Fibroblast of skin of right biceps (primary cell): ENCODE data around the gene BSG.

ENCODE experiments used
- DNase-seq: peaks from one replicate; pipeline ENCODE4 v3.0.0-alpha.2; 2013

Gene BSG

DNA sequence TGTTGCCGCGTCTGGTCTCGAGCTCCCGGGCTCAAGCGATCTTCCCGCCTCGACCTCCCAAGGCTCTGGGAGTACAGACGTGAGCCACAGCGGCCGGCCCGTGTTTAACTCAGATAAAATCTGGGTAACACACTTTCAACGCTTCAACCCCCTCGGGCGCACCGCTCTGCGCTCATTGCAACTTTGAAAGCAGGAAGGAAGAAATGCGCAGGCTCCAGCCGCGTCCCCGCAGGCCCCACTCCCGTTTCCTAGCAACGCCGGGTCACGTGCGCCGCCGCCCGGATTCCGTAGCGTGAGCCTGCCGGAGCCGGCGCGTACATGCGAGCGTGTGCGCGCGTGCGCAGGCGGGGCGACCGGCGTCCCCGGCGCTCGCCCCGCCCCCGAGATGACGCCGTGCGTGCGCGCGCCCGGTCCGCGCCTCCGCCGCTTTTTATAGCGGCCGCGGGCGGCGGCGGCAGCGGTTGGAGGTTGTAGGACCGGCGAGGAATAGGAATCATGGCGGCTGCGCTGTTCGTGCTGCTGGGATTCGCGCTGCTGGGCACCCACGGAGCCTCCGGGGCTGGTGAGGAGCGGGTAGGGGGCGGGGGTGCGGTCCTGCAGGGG, at the start of gene BSG:
TSS of gene BSG (plus strand) at position 457 of the 603 bp plus-strand sequence. CDS start at position 496, 39 bp downstream.
- DNase-seq = peak; percentile 98

DNA sequence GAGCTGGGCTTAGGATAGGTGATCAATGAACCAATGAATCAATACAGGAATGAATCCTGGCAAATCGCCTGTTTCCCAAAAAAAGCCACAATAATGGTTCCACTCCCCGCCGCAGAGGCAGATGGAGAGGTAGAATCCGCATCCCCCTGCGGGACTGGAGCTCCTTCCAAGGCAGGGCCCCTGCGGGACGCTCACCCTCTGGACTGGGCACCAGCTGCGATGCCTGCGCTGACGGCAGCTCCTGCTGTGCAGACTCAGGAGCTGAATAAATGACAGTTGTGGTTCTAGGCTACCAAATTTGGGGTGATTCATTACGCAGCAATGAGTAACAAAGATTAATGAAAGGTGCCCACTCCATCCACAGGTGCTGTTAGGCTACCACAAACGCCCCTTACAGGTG, 49.7 kb upstream of the BSG start:
- no peak for DNase-seq

DNA sequence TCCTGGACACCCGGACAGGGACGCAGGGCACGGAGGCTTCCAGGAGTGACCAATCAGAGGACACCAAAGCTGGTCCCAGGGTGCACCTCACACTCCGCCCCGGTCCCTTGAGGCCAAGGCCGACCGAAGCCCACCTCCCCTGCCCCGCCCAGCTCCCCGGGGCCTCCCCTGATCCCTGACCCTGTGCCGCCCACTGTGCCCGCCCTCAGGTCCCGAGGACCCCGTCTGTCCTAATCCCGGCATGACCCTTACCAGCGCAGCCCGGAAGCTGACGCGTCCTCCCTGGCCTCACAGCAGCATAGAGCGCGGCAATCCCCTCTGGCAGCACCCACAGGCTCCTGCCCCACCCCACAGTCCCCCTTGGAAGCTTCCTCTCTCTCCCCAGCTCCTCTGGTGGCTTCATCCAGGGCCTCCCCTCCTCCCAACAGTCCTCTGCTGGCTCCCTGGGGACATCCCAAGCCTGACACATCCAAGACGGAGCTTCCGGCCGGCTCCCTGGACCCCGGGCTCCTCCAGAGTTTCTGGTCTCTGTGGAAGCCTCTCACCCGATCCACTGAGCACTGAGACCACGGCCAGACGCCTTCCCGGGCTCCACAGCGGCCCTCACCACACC, 48.2 kb upstream of the BSG start:
- peak; percentile 56 for DNase-seq

DNA sequence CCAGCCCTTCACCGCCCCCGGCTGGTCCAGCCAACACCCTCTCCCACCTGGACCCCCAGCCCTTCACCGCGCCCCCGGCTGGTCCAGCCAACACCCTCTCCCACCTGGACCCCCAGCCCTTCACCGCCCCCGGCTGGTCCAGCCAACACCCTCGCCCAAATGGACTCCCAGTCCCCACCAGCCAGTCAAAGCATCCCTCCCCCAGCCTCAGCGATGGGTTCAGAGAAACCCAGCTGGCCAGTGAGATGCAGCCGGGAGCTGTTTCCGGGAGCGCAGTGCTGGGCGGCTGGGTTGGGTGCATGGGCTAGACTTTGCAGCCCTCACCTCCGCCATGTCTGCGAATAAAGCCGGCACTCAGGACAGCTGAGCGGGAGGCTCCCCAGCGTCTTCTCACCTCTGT, 47.4 kb upstream of the BSG start:
- DNase-seq = no peak

DNA sequence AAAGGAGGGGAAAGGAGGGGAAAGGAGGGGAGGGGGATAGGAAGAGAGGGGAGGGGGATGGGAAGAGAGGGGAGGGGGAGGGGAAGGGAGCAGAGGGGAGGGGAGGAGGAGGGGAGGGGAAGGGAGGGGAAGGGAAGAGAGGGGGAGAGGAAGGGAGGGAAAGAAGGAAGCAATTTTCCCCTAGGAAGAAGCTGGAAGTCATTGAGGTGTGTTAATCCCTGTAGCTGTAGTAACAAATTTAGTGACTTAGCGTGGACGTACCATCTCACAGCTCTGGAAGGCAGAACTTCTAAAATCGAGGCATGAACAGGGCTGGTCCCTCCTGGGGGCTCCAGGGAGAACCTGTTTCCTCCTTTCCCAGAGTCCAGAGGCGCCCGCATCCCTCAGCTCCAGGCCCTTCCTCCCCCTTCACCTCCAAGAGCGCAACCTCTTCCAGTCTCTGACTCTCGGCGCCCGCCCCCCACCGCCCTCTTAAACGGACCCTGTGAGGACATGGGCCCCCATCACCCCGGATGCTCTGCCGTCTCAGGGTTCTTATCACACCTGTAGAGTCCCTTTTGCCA, 46.5 kb upstream of the BSG start:
- DNase-seq = no peak

DNA sequence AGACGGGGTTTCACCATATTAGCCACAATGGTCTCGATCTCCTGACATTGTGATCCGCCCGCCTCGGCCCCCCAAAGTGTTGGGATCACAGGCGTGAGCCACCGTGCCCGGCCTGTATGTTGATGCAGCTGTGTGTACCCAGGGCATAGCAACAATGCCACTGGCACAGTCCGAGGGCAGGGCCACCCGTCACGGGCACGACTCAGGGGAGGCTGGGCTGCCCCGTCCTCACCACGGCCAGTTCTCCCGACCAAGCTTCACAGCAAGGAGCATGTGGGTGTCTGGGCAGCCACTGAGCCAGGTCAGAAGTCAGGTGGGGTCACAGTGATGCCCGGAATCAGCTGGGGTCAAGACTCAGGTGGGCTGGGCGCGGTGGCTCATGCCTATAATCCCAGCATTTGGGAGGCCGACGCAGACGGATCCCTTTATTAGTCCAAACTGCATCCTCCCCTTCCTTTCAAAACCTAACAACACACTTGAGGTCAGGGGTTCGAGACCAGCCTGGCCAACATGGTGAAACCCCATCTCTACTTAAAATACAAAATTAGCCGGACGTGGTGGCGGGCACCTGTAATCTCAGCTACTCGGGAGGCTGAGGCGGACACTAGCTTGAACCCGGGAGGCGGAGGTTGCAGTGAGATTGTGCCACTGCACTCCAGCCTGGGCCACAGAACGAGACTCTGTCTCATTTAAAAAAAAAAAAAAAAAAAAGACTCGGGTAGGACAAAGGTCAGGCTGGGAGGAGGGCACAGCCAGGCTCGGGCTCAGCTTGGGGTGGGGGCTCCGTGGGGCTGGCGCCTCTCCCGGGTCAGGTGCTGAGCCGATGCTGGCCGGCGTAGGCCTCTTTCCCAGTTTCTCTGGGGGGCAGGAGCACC, 42.0 kb upstream of the BSG start:
- DNase-seq = no peak

DNA sequence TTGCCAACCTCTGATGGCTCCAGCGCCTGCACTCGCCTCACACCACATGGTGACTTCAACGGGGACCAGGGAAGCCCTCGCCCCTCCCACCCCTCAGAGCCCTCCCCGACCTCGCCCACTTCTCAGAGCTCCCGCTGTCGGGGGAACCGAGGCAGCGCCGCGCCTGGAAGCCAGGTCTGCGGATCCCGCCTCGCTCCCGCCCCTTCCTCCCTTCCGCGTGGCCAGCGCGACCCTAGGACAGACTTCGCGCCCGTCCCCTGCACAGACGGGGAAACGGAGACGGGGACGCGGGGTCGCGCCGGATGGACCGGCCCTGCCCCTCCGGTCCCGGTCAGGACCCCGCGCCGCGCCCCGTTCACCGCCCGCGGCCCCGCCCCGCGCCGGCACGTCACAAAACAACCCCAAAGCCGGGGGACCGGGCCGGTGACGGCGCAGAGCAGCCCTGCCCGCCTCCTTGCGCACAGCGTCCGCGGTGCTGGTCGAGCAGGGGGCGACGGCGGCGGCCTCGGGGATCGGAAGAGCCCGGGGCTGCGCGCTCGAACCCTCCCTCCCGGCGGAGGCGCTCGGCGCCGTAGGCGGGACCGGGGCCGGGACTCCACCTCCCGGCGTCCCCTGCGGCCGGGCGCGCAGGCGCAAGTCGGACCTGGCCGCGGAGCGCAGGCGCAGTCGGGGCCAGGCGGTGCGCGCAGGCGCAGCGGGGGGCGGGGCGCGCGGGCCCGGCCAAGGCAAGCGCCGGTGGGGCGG, 41.2 kb upstream of the BSG start:
- DNase-seq = peak; percentile 85

DNA sequence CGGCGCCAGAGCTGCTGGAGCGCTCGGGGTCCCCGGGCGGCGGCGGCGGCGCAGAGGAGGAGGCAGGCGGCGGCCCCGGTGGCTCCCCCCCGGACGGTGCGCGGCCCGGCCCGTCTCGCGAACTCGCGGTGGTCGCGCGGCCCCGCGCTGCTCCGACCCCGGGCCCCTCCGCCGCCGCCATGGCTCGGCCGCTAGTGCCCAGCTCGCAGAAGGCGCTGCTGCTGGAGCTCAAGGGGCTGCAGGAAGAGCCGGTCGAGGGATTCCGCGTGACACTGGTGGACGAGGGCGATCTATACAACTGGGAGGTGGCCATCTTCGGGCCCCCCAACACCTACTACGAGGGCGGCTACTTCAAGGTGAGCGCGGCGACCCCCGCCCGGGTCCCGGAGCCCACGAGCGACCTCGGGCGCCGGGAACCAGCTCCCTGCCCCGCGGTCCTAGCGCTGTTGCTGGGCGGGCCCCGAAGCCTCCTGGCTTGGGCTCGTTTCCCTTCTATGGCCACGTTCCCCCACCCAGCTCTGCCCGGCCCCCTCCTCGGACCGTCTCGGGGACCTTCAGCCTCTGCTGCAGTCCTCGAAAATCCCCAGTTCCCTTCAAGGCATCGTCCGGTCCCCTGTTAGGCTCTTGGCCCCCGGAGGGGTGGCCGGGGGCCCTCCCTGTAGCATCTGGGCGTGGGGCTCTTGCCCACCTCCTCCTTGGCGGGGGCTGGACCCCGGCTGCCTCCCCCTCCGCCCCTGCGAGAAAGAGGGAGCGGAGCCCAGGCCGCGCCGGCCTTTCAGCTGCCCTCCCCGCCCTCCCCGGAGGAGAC, 40.4 kb upstream of the BSG start, which contains the start of gene CDC34:
TSS of gene CDC34 (plus strand) at position 8 of the 808 bp plus-strand sequence. CDS start at position 180, 172 bp downstream.
- DNase-seq = no peak

DNA sequence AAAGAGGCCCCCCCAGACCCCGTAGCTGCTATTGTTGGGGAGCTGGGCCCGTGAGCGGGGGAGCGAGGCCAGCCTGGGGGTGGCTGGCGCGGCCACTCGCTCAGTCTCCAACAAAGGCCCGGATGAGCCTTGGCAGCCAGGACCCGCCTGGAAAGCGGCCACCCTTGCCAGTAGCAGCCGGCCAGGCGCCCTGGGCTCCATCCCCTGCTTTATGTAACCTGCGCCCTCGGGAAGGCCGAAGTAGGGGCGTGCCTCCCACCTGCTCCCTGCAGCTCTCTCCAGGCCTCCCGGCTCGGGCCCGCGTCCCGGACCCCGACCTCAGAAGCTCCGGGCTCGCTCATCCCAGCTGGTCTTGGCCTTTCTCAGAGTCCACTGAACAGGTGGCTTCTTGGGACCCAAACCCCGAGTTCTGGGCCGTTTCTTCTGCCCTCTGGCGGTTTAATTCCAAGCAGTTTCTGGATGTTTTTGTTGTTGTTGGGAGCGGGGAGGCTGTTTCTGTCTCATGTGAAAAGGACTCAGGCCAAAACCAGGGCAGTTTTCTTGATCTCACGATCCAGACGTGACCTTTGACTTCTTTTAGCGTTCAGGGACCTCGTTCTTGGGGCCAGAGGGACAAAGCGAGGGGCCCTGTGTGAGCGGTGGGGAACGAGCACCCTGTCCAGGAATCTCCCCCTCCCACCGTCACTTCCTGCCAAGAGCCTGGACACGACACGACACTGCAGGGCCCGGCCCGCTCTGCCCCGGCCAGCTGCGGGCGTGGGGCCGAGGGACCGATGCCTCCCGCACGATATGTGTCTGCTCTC, 39.6 kb upstream of the BSG start:
- peak; percentile 64 for DNase-seq

DNA sequence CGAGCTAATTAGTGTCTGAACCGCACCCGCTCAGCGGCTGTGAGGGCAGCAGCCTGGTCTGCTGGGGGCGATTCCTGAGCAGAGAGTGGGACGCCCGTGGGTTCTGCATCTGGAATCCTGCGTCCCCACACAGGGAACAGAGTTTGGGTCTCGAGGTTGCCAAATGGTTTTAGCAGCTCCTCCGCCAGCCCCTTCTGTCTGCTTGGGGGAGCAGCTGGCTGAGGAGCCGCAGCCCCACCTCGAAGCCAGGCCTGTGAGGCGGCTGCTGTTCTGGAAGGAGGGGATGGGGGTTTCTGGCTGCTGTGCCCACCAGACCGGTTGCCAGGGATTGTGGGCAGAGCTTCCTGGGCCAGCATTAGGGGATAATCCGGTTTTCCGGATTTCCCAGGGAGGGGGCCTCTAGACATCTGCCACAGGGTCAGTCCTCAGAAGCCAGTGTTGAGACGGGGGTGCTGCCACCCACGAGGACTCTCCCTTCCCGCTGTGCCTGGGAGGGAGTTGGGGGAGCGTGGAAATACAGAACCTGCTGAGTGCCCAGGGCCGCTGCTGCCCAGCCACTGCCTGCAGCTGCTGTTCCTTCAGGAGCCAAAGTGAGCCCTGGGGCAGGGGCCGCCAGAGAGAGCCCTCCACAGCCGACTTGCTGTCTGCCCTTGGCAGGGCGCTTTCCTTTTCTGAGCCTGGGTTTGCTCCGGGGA, 38.9 kb upstream of the BSG start:
- no peak for DNase-seq

DNA sequence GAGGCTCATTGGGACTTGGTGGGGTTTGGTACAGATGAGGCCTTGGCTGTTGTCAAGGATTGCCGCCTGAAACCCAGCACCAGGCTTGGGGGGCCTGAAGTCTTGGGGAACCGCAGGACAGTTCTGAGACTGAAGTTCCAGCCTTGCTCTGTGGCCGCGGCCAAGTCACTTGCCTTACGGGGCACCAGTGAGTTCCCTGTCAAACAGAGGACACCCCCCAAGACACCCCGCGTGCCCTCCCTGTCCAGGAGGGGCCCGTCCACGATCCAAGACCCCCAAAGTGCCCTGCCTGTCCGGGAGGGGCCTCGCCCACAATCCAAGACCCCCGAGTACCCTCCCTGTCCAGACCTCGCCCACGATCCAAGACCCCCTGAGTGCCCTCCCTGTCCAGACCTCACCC, 38.3 kb upstream of the BSG start:
- no peak for DNase-seq

DNA sequence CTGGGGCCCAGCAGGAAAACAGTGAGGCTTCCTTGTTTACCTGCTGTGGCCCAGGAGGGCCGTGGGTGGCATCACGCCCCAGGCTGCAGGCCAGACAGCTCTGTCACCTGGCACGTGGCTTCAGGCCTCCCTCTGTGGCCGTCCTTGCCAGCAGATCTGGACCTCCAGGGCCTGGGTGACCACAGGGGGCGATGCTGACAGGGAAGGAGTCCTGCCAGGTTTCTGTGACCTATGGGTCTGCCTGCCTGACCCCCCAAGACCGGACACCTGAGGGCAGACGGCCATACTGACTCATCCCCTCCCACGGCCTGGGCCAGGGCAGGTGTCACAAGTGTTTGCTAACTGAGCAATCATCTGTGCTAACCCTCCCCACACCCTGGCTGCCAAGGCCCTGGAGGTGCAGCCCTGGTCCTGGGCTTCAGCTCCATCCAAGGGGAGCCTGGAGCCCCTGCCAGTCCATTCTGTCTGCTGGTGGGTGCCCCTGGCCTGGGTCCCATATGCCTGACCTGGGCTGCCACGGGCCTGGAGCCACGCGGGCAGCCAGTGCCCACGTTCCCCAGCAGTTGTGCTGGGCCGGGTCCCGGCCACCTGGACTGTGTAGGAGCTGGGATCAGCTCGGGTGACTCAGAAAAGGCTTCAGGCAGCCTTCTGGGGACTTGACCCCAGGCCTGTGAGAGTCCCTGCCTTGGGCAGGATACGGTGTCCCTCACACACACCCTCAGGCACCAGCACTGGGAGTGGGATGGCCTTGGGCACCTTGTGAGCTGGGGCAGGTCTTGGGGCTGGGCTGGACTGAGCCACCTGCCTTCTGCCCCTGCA, 37.2 kb upstream of the BSG start:
- no peak for DNase-seq

DNA sequence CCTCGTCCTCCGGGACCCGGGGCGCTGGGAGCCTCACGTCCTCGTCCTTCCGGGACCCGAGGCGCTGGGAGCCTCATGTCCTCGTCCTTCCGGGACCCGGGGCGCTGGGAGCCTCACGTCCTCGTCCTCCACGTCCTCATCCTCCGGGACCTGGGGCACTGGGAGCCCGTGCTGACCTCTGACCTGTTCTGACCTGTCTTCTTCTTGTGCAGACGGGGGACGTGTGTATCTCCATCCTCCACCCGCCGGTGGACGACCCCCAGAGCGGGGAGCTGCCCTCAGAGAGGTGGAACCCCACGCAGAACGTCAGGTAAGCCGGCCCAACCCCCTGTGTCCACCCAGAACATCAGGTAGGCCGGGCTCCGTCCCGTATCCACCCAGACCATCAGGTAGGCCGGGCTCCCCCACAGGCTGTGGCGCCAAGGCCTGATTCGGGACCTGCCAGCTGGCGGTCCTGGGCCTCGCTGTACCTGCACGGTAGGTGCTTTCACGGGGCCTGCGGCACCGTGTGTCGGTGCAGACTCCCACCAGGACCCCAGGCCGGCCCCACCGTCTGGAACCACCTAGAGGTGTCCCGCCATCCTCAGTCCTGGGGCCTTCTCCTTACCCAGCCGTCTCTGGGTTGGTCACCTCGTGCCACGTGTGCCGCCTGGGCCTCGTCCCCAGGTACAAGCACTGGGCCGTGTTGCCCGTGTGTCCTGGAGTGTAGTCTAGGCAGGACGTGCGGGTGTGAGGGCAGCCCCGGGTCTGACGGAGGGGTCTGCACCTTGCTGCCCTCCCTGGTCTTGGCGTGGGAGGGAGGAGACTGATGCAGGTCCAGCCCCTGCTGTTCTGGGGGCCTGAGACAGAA, 36.1 kb upstream of the BSG start:
- no peak for DNase-seq

DNA sequence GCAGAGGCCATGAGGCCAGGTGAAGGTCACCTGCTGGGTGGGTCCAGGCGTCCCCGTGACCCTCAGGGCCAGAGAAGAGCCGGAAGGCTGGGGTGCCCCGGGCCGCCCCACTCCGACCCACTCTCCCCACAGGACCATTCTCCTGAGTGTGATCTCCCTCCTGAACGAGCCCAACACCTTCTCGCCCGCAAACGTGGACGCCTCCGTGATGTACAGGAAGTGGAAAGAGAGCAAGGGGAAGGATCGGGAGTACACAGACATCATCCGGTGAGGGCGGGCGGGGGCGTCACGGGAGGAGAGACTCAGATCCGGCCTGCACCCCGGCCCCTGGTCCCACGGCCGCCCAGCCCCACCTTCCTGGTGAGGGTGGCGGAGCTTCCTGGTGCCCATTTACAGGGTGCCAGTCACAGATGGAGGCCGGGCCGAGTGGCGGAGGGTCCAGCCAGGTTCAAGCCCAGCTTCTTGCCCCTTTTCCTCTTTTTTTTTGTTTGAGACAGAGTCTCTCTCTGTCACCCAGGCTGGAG, 35.5 kb upstream of the BSG start:
- DNase-seq = no peak

DNA sequence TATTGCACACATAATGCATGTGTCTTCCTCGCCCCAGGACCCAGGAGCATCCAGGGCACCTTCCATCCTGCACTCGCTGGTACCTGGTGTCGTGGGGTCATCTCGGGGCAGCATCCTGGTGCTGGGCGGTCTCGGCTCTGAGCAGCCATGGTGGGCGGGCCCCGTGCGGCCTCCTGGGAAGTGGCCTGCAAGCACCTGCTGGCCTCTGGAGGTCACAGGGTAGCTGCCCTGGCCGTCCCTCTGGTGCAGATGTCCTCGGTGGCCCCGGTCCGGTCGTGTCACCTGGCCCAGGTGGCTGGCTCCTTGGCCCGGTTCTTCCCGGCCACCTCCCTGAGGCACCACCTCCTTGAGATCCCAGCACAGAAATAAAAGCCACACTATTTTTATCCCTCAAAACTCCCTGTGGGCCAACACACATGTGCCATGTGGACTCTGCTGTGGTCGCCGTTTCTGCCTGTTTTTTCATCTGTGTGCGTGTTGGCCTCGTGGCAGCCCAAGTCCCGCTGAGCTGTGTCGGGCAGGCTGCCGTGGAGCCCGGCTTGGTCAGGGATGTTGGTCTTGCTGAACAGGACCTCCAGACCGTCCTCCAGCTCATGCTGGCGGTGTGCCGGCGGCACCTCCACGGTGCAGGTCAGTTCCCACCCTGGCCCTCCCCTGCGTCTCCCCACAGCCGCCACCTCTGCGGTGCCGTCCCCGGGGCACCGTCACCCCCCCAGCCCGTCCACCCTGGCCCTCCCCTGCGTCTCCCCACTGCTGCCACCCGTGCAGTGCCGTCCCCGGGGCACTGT, 33.6 kb upstream of the BSG start:
- no peak for DNase-seq

DNA sequence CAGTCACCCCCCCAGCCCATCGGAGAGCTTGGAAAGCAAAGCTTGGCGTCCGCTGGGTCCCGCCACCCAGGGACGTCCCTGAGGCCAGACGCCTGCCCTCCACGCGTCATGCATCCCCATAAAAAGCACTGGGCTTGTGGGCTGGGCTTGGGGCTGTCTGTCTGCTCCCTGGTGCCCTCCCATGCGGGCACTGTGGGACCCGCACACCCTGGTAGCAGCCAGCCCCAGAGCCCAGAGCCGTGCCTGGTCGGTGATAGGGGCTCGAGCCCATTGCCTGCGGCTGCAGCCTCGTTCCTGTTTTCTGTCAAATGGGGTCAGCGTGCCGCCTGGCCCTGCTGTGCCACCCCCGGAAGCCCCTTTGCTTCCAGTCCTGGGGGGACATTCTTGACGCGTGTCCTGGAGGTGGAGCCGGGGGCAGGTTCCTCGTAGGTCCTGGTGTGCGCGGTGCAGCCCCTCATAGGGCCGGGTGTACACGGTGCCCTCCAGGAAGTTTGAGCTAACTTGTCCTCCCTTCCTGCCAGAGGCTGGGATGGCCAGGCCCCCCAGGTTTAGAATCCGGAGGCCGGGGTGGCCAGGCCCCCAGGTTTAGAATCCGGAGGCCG, 32.9 kb upstream of the BSG start:
- DNase-seq = no peak
